SW 1271 (cell line): ENCODE results near the gene PLP1.
"Not testable (repeated sequence)": the region's sequence is repeated elsewhere in the genome, so short reads cannot be mapped to it uniquely, and the experiment has no call there.

Experiments used
- DNase-seq, 2 experiments: peaks; one replicate each; lab custom pipeline; 2025; lab: John Stamatoyannopoulos, UW

The PLP1 gene

GRCh38 chrX:103781062-103781402 is 4.4 kb downstream of the PLP1 start:
- no peak for DNase-seq

GRCh38 chrX:103781706-103782105 is 5.1 kb downstream of the PLP1 start:
- DNase-seq = no peak

GRCh38 chrX:103782640-103783039 is 6.0 kb downstream of the PLP1 start:
- DNase-seq = no peak

- no peak for DNase-seq
Measured at GRCh38 chrX:103783196-103783595, 6.6 kb downstream of the PLP1 start.

GRCh38 chrX:103783971-103784370 is 7.3 kb downstream of the PLP1 start:
- DNase-seq = no peak

- no peak for DNase-seq
Measured at GRCh38 chrX:103789004-103789403, 12.4 kb downstream of the PLP1 start.

GRCh38 chrX:103791228-103791627 is 14.6 kb downstream of the PLP1 start:
- no peak for DNase-seq

GRCh38 chrX:103791826-103792485 is 15.3 kb downstream of the PLP1 start:
- DNase-seq = no peak

- DNase-seq = no peak
Measured at GRCh38 chrX:103792916-103793544, 16.4 kb downstream of the PLP1 start.

- DNase-seq = no peak
Measured at GRCh38 chrX:103793545-103793940, 16.9 kb downstream of the PLP1 start.

- DNase-seq = no peak
Measured at GRCh38 chrX:103794119-103794518, 17.5 kb downstream of the PLP1 start.

- DNase-seq = no peak
Measured at GRCh38 chrX:103797691-103798090, 21.1 kb downstream of the PLP1 start.

GRCh38 chrX:103800318-103800717 is 23.7 kb downstream of the PLP1 start:
- no peak for DNase-seq

GRCh38 chrX:103805860-103806259 is 29.2 kb downstream of the PLP1 start:
- no peak for DNase-seq

GRCh38 chrX:103806862-103807474 is 30.3 kb downstream of the PLP1 start:
- no peak for DNase-seq

- no peak for DNase-seq
Measured at GRCh38 chrX:103811858-103812257, 35.2 kb downstream of the PLP1 start.

- not testable (repeated sequence) for DNase-seq
Measured at GRCh38 chrX:103817101-103817500, 40.5 kb downstream of the PLP1 start.

- peak in 1 of 2 experiments; percentile 10 for DNase-seq
Measured at GRCh38 chrX:103817502-103817901, 40.9 kb downstream of the PLP1 start.

GRCh38 chrX:103818842-103819619 is 42.4 kb downstream of the PLP1 start:
- no peak for DNase-seq

GRCh38 chrX:103820802-103821201 is 44.2 kb downstream of the PLP1 start:
- DNase-seq = not testable (repeated sequence)

- no peak for DNase-seq
Measured at GRCh38 chrX:103823591-103823990, 47.0 kb downstream of the PLP1 start.

GRCh38 chrX:103825881-103826280 is 49.2 kb downstream of the PLP1 start:
- DNase-seq = no peak

GRCh38 chrX:103828529-103828928 is 51.9 kb downstream of the PLP1 start:
- DNase-seq = no peak
